NCI-H748 treated with DMSO at 0.1 percent for 48 hours (cell line): ENCODE measurements around the gene PCDHGC5.

Source experiments
- DNase-seq: peaks from one replicate; lab custom pipeline; 2025; lab: John Stamatoyannopoulos, UW

PCDHGC5 gene

DNA sequence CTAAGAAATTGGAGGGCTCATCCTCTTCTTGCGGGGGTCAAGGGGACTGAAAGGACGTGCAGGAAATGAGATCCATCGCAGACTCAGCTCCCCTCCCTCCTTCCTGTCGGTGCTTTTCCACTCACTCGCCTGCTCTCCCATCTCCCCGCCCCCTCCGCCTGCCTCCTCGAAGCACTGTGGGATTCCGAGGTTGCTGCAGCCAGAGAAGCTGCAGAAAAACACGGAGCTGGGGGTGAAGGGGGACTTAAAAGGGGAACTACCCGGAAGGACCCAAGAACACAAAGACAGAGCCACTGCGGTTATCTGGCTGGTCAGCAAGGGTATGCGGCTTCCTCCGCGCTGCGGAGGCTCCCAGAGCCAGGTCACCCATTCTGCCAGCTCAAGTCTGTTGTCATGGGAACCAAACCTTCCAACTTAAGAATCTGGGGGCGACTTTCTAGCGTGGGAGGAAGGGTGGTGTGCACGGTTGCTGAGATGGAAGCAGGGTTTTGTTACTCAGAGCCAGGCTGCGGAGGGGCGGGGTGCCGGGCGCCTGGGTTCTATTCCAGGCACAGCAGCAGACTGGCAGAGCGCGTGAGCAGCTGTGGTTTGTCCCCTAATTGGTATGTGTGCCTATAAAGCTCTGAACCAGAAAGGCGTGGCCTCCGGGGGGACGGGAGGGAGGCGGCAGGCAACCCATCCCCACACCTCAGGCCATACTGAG lies 24.9 kb downstream of the PCDHGC5 start:
- DNase-seq, result peak; percentile 11

- no peak for DNase-seq
These were observed 25.7 kb downstream of the PCDHGC5 start for GRCh38 chr5:141514330-141515133.

DNA sequence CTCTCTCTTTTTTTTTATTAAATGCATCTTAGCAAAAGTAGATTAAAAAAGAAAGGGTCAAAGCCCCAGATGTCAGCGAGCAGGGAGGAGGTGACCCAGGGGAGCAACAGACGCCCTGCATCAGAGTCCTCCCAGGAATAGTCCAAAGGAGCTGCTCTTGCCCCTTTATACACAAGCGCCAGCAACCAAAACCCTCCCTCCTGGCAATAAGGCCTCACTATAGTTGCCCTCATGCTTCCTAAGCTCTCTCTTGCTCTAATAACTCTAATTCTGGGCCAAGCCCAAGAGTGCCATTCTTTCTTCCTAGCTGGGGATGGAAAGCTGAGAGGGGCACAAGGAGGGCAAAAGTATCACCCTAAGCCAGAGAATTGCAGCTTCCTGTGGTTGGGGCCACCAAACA lies 26.3 kb downstream of the PCDHGC5 start:
- no peak for DNase-seq

DNA sequence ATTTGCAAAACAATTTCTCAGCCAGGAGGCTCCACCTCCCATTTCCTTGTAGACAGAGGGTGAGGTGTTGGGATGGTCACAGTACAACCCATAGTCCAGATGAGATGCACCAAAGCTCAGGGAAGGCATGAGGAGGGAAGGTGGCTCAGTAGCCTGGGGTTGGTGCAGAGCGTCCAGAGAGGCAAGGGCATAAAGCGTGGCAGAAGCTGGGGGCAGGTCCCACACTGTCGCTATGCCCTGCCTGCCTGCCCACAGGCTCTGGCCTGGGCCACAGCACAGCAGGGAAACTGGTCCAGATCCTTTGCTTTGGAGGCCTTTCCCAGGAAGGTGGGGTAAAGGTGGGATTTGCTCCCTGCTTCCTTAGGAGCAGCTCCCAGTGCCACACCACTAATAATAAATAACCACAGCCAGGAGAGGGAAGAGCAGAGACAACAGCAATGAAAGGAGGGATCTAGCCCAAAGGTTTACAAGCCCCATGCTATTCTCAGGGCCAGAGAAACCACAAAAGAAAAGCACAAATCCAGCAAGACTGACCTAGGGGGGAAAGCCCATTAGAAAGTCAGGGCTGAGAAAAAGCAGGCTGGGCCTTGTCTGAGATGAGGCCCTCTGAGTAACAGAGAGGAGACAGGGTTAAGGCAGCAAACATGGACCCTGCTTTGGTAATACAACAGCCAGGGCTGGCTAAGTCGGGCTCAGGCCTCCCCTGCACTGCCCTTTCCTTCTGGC lies 27.2 kb downstream of the PCDHGC5 start:
- no peak for DNase-seq

- DNase-seq, result no peak
These were observed 27.8 kb downstream of the PCDHGC5 start for GRCh38 chr5:141516672-141517025.

DNA sequence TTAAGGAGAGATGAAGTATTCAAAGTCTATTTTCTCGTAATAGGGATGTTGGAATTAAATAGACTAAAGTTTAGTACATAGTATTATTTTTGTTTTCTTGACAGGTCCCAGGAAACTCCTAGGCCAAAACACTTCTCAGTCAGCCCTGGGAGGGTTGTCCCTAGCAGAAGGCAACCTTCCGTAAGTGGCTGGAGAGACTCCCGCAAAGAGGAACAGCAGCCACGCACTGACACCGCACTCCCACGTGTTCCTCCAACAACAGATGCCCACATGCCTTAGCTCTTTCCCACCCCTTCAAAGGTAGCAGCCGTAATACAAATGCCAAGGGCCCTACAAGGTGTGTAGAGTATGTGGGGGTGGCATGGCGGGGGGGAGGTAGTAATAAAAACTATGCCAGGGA lies 28.4 kb downstream of the PCDHGC5 start:
- DNase-seq, result no peak

DNA sequence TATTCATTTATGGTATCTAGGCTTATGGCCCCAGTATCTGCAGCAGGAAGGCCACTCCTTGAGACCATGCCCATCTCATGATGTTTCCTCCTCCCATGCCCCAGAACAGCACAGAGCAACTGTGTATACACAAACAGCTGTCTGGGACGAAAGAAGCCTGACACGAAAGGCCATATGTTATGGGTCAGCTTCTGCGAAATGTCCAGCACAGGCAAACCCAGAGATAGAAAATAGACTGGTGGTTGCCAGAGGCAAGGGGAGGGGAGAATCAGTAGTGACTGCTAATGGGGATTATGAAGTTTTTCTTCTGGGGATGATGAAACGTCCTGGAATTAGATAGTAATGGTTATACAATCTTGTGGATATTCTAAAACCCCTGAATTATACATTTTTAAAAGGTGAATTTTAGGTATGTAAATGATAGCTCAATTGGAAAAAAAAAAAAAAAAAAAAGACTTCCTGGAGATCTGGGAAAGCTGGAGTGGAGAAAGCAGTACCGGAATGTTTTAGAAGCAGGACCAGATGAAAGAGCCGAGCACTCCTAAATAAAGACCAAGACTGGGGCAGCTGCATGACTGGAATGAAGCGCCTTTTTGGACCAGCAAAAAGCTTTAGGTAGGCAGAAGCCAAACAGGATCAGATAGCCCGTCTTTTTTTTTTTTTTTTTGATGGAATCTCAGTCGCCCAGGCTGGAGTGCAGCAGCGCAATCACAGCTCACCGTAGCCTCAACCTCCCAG lies 29.2 kb downstream of the PCDHGC5 start:
- DNase-seq, result no peak

- DNase-seq, result no peak
These were observed 29.7 kb downstream of the PCDHGC5 start for GRCh38 chr5:141518618-141519015.

GRCh38 chr5:141519605-141520565 lies 31.0 kb downstream of the PCDHGC5 start:
- no peak for DNase-seq

DNA sequence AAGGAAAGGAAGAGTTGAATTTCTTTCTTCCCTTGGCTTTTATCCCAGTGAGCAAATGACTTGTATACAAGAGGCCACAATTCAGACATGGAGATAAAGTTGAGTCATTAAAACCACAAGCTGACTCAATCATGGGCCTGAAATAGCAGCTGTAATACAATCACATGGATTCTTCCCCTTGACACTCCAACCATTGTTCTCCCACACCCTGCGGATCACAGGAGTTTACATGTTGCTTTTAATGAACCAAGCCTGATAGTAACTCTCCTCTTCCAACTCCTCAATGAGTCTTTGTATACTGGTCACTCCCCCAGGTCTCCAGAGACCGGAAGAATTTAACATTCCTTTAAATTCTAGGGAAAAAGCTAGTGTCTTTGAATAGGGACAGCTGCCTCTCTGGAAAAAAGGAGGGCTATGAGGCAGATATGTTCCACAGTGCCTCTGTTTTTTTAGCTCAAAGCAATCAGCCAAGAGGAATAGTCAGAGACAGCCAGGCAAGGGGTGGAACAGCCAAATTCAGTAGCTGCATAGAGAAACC lies 32.4 kb downstream of the PCDHGC5 start:
- DNase-seq, result no peak

GRCh38 chr5:141522301-141522700 lies 33.4 kb downstream of the PCDHGC5 start:
- no peak for DNase-seq

GRCh38 chr5:141523991-141524390 lies 35.1 kb downstream of the PCDHGC5 start:
- DNase-seq, result no peak

GRCh38 chr5:141524604-141525597 lies 36.0 kb downstream of the PCDHGC5 start:
- peak; percentile 82 for DNase-seq

GRCh38 chr5:141525653-141526052 lies 36.8 kb downstream of the PCDHGC5 start:
- DNase-seq, result no peak

GRCh38 chr5:141527426-141527825 lies 38.5 kb downstream of the PCDHGC5 start:
- no peak for DNase-seq

- no peak for DNase-seq
These were observed 39.6 kb downstream of the PCDHGC5 start for GRCh38 chr5:141528291-141528984.

DNA sequence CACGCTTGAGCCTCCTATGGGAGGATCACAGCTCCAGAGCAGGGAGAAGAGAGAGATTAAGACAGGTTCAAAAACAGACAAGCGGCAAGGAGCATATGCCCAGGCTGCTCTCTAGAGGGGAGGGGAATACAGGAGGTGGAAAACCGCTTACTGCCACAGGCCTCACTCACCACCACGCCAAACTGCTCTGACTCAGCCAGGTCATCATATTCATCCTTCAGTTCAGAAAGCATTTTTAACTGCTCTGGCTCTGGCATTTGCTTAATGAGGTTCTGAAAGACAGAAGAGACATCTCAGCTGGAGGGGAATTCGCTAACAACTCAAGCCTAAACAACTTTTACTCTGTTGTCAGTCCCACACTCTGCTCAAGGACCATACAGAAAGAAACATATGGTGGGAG lies 40.1 kb downstream of the PCDHGC5 start:
- DNase-seq, result no peak

DNA sequence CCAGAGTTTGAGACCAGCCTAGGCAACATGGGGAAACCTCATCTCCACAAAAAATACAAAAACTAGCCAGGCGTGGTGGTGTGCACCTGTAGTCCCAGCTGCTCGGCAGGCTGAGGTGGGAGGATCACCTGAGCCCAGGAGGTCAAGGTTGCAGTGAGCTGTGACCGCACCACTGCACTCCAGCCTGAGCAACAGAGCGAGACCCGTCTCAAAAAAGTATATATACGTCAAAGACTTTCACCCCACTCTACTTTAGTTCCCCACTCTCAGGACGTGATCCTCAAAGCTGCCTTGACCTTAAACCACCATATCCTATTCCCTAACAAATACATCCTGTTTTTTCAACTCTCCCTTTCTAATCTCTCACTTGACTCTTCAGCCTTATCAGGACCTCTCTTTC lies 41.0 kb downstream of the PCDHGC5 start:
- no peak for DNase-seq

GRCh38 chr5:141532726-141533125 lies 43.8 kb downstream of the PCDHGC5 start:
- DNase-seq, result no peak
